ENCODE measurements around the gene RASL11B. TPM values are rescaled to one million over a fixed set of nuclear protein-coding genes. Genes with fewer than 3 reads are reported as not detected.

Gene RASL11B
- total RNA-seq, 1 experiment from 2014 or later = 30.0 TPM

DNA sequence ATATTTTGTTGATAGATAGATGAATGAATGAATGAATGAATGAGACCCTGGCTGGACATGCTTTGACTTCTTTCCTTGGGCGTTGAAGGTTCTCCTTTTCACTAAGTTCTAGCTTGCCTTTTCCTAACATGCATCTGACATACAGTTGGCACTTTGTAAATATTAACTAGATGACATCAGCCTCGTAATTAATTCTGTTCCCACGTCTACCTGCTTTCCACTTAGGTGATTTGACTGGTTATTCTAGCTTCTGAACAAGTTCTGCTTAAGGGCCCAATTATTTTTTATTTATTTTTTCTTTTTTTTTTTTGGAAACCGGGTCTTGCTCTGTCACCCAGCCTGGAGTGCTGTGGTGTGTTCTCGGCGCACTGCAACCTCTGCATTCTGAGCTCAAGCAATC lies 13.9 kb upstream of the RASL11B start:
- peaks cover 20 to 23% of the 10 kb centered on the region in 2 experiments for H3K4me1 Mint-ChIP-seq
- no CpG with 5 or more reads among the region's 6 CpGs for WGBS (ENCODE audit: extremely low coverage, insufficient read length, low lambda C conversion rate)

More for the DNA sequence above, 13.9 kb upstream of the RASL11B start:
- H4K5ac ChIP-seq (ENCODE audit: insufficient read length, low read depth, low read length) = no peak overlapping the region
- no peak overlapping the region for H2AK5ac ChIP-seq (ENCODE audit: insufficient read length, low read length)
- no peaks in the 10 kb centered on the region for H3K9me3 Mint-ChIP-seq
- H3K4ac ChIP-seq (ENCODE audit: low read depth, low read length) = no peak overlapping the region
- no peak for DNase-seq
- H3K14ac ChIP-seq (ENCODE audit: insufficient read depth, low read length) = no peak overlapping the region
- H3T11ph ChIP-seq (ENCODE audit: low read length) = no peak overlapping the region
- H3K27me3 Mint-ChIP-seq (ENCODE audit: low read depth) = peaks cover 4% of the 10 kb centered on the region
- TF ChIP-seq, protein P1, sequence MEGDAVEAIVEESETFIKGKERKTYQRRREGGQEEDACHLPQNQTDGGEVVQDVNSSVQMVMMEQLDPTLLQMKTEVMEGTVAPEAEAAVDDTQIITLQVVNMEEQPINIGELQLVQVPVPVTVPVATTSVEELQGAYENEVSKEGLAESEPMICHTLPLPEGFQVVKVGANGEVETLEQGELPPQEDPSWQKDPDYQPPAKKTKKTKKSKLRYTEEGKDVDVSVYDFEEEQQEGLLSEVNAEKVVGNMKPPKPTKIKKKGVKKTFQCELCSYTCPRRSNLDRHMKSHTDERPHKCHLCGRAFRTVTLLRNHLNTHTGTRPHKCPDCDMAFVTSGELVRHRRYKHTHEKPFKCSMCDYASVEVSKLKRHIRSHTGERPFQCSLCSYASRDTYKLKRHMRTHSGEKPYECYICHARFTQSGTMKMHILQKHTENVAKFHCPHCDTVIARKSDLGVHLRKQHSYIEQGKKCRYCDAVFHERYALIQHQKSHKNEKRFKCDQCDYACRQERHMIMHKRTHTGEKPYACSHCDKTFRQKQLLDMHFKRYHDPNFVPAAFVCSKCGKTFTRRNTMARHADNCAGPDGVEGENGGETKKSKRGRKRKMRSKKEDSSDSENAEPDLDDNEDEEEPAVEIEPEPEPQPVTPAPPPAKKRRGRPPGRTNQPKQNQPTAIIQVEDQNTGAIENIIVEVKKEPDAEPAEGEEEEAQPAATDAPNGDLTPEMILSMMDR (conservative IDR thresholded peaks at IDR 0.05) = no peak
- H2BK120ac ChIP-seq (ENCODE audit: low read depth, low read length, poor library complexity, severe bottlenecking) = no peak overlapping the region
- H3K9ac ChIP-seq (ENCODE audit: extremely low read depth, insufficient read length, low read length) = no peak overlapping the region
- no peak overlapping the region for H3K27ac Mint-ChIP-seq
- H4K20me1 ChIP-seq (ENCODE audit: control insufficient read depth, insufficient read depth, insufficient read length) = no peaks in the 10 kb centered on the region
- H3K9me3 ChIP-seq (ENCODE audit: control insufficient read depth, low read depth, low read length) = no peaks in the 10 kb centered on the region
- no peak overlapping the region for H3K18ac ChIP-seq (ENCODE audit: insufficient read length, low read depth, low read length)
- H2BK5ac ChIP-seq (ENCODE audit: insufficient read length, low read length) = no peak overlapping the region
- no peaks in the 10 kb centered on the region for H3K36me3 Mint-ChIP-seq (ENCODE audit: insufficient read depth in 1 of 3, low read depth in 3 of 3)
- H3K4me1 ChIP-seq (ENCODE audit: insufficient read depth, low read length) = no peaks in the 10 kb centered on the region; the same call in 1 of the 2 replicates
- no peak overlapping the region for H3K4me3 Mint-ChIP-seq
- H2BK15ac ChIP-seq (ENCODE audit: low read depth, low read length) = no peak overlapping the region
- H3K79me1 ChIP-seq (ENCODE audit: insufficient read depth, low read depth, low read length, poor library complexity, severe bottlenecking) = no peaks in the 10 kb centered on the region
- H4K8ac ChIP-seq (replicated peaks; ENCODE audit: insufficient read length, low read depth, low read length) = no peak overlapping the region
- no peak overlapping the region for H2AFZ ChIP-seq (ENCODE audit: low read length)
- no peak overlapping the region for H4K91ac ChIP-seq (ENCODE audit: insufficient read length, low read depth, low read length)
- no peaks in the 10 kb centered on the region for H3K23me2 ChIP-seq (ENCODE audit: insufficient read length, low read depth, low read length, poor library complexity, severe bottlenecking)
- no peak overlapping the region for H2BK12ac ChIP-seq (ENCODE audit: insufficient read length, low read depth, low read length)
- H3K27ac ChIP-seq (ENCODE audit: insufficient read length, low read depth, low read length) = no peak overlapping the region
- no peak overlapping the region for H3K4me2 ChIP-seq (ENCODE audit: insufficient read depth, insufficient read length, low read length)
- no peaks in the 10 kb centered on the region for H3K27me3 ChIP-seq (ENCODE audit: insufficient read depth, low read length)
- H3K56ac ChIP-seq (ENCODE audit: insufficient read length, low read depth, low read length) = no peak overlapping the region
- H3K79me2 ChIP-seq (ENCODE audit: insufficient read depth, low read length) = no peaks in the 10 kb centered on the region; the same call in 1 of the 2 replicates
- H3K23ac ChIP-seq (ENCODE audit: insufficient read length, low read depth, low read length) = no peak overlapping the region
- no peak overlapping the region for H2BK20ac ChIP-seq (ENCODE audit: low read depth, low read length, poor library complexity, severe bottlenecking)

Data from H9 (cell line).